OCI-LY3 (cell line): ENCODE measurements around the gene ADAMTS6.

ENCODE experiments used
- H2AFZ ChIP-seq: fragments of 200-600, 300-600 bp; shearing (Covaris generic); 2 replicates; pipeline ENCODE4 v1.6.0; 2014; ENCODE audit warnings: antibody characterized with exemption, low read depth, low read length
- H3K27ac ChIP-seq: fragments of 200-600, 300-600 bp; sonication (generic); 2 replicates; pipeline ENCODE4 v1.5.1; 2014; ENCODE audit warnings: mild to moderate bottlenecking, low read length, moderate library complexity, mixed read lengths
- H3K27me3 ChIP-seq: fragments of 200-600, 300-600 bp; sonication (generic); 2 replicates; pipeline ENCODE4 v1.6.1; 2014; ENCODE audit warnings: low read depth, low read length, mixed read lengths
- H3K36me3 ChIP-seq: fragments of 200-600, 300-600 bp; sonication (generic); replicated peaks from 2 replicates; pipeline ENCODE3; 2014; ENCODE audit warnings: low read depth, low read length, mixed read lengths
- H3K4me1 ChIP-seq: fragments of 300-600, 200-600 bp; sonication (generic); 2 replicates; pipeline ENCODE4 v1.6.1; 2014; ENCODE audit warnings: low read length, mixed read lengths
- H3K4me2 ChIP-seq: fragments of 200-600, 300-600 bp; sonication (generic); 2 replicates; pipeline ENCODE4 v1.6.1; 2014; ENCODE audit warnings: low read length, mixed read lengths
- H3K4me3 ChIP-seq: fragments of 300-600, 200-600 bp; sonication (generic); 2 replicates; pipeline ENCODE4 v1.5.1; 2014; ENCODE audit warnings: antibody characterized with exemption, mild to moderate bottlenecking, low read length, moderate library complexity
- H3K79me2 ChIP-seq: fragments of 300-600, 200-600 bp; shearing (Covaris generic); 2 replicates; pipeline ENCODE4 v1.6.1; 2014; ENCODE audit warnings: mild to moderate bottlenecking, low read length, mixed read lengths
- H3K9ac ChIP-seq: fragments of 300-600, 200-600 bp; shearing (Covaris generic); 2 replicates; pipeline ENCODE4 v1.6.0; 2014; ENCODE audit warnings: mild to moderate bottlenecking, low read length, moderate library complexity
- H3K9me3 ChIP-seq: fragments of 200-600, 300-600 bp; shearing (Covaris generic); 2 replicates; pipeline ENCODE4 v1.6.1; 2014; ENCODE audit warnings: low read length, mixed read lengths; ENCODE audit not compliant: insufficient read depth
- H4K20me1 ChIP-seq: fragments of 200-600, 300-600 bp; sonication (generic); 2 replicates; pipeline ENCODE4 v1.6.1; 2016; ENCODE audit warnings: low read length, mixed read lengths; ENCODE audit not compliant: insufficient read depth
- EZH2phosphoT487 ChIP-seq: fragments of 200-600 bp; shearing (Covaris generic); IDR thresholded peaks from 2 replicates; pipeline ENCODE4 v1.6.1; 2018; ENCODE audit warnings: antibody characterized with exemption, mixed run types, low read depth
- TF ChIP-seq, protein P1 (sequence below): fragments of 200-600, 300-600 bp; sonication (generic); IDR thresholded peaks from 2 replicates; pipeline ENCODE4 v1.5.1; 2014; ENCODE audit warnings: antibody characterized with exemption, low read length, low read depth

The ADAMTS6 gene

DNA sequence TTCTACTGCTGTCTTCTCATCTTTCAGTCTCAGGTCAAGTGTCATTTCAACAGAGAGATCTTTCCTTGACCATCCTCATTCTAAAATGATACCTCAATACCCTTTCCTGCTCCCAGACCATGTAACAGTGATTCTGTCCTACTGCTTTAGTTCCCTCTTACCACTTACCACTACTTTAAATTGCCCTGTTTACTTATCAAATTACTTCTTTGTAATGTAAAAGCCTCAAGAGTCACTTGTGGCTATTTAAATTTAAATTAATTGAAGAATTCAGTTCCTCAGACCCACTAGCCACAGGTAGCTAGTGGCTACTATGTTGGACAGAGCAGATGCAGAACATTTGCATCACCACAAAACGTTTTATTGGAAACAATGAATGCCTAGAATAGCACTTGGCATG lies 217.3 kb downstream of the ADAMTS6 start:
- no peak overlapping the region for H2AFZ ChIP-seq
- no peaks in the 10 kb centered on the region for H4K20me1 ChIP-seq
- H3K9me3 ChIP-seq, result no peaks in the 10 kb centered on the region
- no peaks in the 10 kb centered on the region for H3K79me2 ChIP-seq
- H3K4me3 ChIP-seq, result no peak overlapping the region
- no peaks in the 10 kb centered on the region for H3K27me3 ChIP-seq
- H3K27ac ChIP-seq, result no peak overlapping the region
- H3K36me3 ChIP-seq, result no peaks in the 10 kb centered on the region
- no peaks in the 10 kb centered on the region for H3K4me1 ChIP-seq
- no peak for TF ChIP-seq EZH2phosphoT487
- TF ChIP-seq, protein P1, sequence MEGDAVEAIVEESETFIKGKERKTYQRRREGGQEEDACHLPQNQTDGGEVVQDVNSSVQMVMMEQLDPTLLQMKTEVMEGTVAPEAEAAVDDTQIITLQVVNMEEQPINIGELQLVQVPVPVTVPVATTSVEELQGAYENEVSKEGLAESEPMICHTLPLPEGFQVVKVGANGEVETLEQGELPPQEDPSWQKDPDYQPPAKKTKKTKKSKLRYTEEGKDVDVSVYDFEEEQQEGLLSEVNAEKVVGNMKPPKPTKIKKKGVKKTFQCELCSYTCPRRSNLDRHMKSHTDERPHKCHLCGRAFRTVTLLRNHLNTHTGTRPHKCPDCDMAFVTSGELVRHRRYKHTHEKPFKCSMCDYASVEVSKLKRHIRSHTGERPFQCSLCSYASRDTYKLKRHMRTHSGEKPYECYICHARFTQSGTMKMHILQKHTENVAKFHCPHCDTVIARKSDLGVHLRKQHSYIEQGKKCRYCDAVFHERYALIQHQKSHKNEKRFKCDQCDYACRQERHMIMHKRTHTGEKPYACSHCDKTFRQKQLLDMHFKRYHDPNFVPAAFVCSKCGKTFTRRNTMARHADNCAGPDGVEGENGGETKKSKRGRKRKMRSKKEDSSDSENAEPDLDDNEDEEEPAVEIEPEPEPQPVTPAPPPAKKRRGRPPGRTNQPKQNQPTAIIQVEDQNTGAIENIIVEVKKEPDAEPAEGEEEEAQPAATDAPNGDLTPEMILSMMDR, result no peak
- no peak overlapping the region for H3K9ac ChIP-seq
- H3K4me2 ChIP-seq, result no peak overlapping the region

DNA sequence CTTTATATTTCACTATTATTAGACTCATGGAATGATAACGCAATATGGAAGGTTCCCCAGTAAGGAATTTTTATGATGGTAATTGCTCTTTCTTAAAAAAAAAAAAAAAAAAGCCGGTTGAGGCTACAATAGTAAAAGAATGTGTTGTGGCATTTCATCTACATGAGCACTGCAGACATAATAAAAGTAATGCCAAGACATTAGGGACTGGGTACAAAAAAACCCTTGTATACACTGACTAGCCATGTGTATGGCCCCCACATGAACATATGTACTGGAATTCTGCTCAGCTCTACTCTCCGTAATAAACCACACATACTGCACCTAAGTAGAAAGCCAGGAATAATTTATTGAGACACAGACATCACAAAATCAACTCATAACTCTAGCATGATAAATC lies 218.4 kb downstream of the ADAMTS6 start:
- H3K9me3 ChIP-seq, result no peaks in the 10 kb centered on the region
- no peaks in the 10 kb centered on the region for H4K20me1 ChIP-seq
- H2AFZ ChIP-seq, result no peak overlapping the region
- no peak for TF ChIP-seq EZH2phosphoT487
- TF ChIP-seq, protein P1, result no peak
- H3K79me2 ChIP-seq, result no peaks in the 10 kb centered on the region
- H3K9ac ChIP-seq, result no peak overlapping the region
- H3K4me3 ChIP-seq, result no peak overlapping the region
- H3K4me2 ChIP-seq, result no peak overlapping the region
- no peak overlapping the region for H3K27ac ChIP-seq
- no peaks in the 10 kb centered on the region for H3K4me1 ChIP-seq
- no peaks in the 10 kb centered on the region for H3K36me3 ChIP-seq
- H3K27me3 ChIP-seq, result no peaks in the 10 kb centered on the region

DNA sequence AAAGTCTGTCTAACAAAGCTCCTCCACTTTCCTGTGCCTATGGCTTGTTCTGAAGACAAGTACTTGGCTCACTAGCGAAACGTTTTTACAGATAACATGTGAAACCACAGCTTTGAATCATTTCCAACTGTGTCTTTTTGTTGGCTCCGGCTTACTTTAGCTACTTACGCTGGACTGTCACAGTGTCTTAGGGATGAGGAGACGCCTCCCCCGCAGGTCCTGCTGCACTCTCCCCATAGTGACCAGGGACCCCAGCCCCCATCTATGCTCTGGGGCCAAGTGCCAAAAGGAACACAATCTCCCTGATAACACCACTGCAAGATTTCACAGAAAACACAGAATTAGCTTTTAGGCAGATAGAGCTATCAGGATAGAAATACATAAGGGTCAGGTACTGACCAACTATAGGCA lies 219.1 kb downstream of the ADAMTS6 start:
- Histone ChIP-seq H4K20me1 (no peaks in the 10 kb centered on the region), H3K27me3 (no peaks in the 10 kb centered on the region), H3K4me3 (no peak overlapping the region), H2AFZ (no peak overlapping the region), H3K36me3 (no peaks in the 10 kb centered on the region), H3K4me1 (no peaks in the 10 kb centered on the region), H3K27ac (no peak overlapping the region), H3K79me2 (no peaks in the 10 kb centered on the region), H3K9me3 (no peaks in the 10 kb centered on the region), H3K4me2 (no peak overlapping the region), H3K9ac (no peak overlapping the region)
- TF ChIP-seq, protein P1, result no peak
- TF ChIP-seq EZH2phosphoT487, result no peak

DNA sequence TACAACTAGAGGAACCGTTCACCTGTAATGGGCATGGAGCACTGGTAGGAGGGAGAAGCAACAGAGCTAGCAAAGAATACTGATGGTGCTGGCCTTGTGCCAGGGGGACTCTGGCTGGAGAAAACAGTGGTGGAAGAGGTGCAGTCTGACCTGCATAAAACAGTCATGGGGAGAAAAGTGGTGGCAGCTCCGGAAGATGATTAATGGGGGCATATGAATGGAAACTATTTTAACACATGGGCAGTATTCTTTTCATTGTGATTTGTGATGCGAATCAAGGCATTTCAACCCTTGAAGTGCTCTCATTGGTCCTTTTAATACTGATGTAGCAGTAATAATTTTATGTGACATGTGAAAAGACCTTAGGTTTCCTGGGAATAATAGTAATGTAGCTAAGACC lies 219.6 kb downstream of the ADAMTS6 start:
- TF ChIP-seq EZH2phosphoT487, result no peak
- TF ChIP-seq, protein P1, result no peak
- no peaks in the 10 kb centered on the region for H4K20me1 ChIP-seq

More for the DNA sequence above, 219.6 kb downstream of the ADAMTS6 start:
- no peaks in the 10 kb centered on the region for H3K79me2 ChIP-seq
- no peaks in the 10 kb centered on the region for H3K27me3 ChIP-seq
- H3K36me3 ChIP-seq, result no peaks in the 10 kb centered on the region
- no peak overlapping the region for H3K4me2 ChIP-seq
- no peak overlapping the region for H3K4me3 ChIP-seq
- H2AFZ ChIP-seq, result no peak overlapping the region
- no peaks in the 10 kb centered on the region for H3K4me1 ChIP-seq
- no peaks in the 10 kb centered on the region for H3K9me3 ChIP-seq
- H3K9ac ChIP-seq, result no peak overlapping the region
- no peak overlapping the region for H3K27ac ChIP-seq
